Lung (tissue), 12 donors: Measurements from ENCODE around the gene MAG. TPM values are rescaled to one million over a fixed set of nuclear protein-coding genes. Genes with fewer than 3 reads are reported as not detected.
"Not testable (repeated sequence)": the region's sequence is repeated elsewhere in the genome, so short reads cannot be mapped to it uniquely, and the experiment has no call there.

Experiments used
- ATAC-seq: fragments of 200-7000 bp; cut with Tn5 transposase; one replicate; pipeline ENCODE4 v1.9.1; 2020; ENCODE audit warnings: moderate number of reproducible peaks; ENCODE audit not compliant: insufficient read depth, low FRiP score
- DNase-seq, 3 donors: peaks; one replicate each; pipeline ENCODE4 v3.0.0-alpha.2; 2013 to 2017
- H3K27ac ChIP-seq, 2 donors: one replicate each; pipeline ENCODE4 v1.5.1; 2013; ENCODE audit warnings: mild to moderate bottlenecking in 2 of 2, moderate library complexity in 2 of 2, control low read depth in 1 of 2, inconsistent platforms in 1 of 2, low read depth in 1 of 2, low read length in 1 of 2
- H3K27me3 ChIP-seq, 3 donors: one replicate each; pipeline ENCODE4 v1.5.1; 2013; ENCODE audit warnings: low read length in 2 of 3; ENCODE audit not compliant: control insufficient read depth in 3 of 3, insufficient read depth in 3 of 3
- H3K36me3 ChIP-seq, 4 donors: one replicate each; pipeline ENCODE4 v1.5.1; 2013; ENCODE audit warnings: low read length in 4 of 4, mild to moderate bottlenecking in 1 of 4, moderate library complexity in 1 of 4; ENCODE audit not compliant: control insufficient read depth in 4 of 4, insufficient read depth in 4 of 4
- H3K4me1 ChIP-seq, 5 donors: one replicate each; pipeline ENCODE4 v1.5.1; 2013; ENCODE audit warnings: low read length in 5 of 5, mild to moderate bottlenecking in 2 of 5, moderate library complexity in 1 of 5; ENCODE audit not compliant: control insufficient read depth in 5 of 5, insufficient read depth in 5 of 5
- H3K4me3 ChIP-seq: one replicate; pipeline ENCODE4 v1.5.1; 2013; ENCODE audit warnings: mild to moderate bottlenecking, control low read depth, moderate library complexity
- H3K9ac ChIP-seq, 2 donors: one replicate each; pipeline ENCODE4 v1.5.1; 2013; ENCODE audit warnings: low read length in 2 of 2, control low read depth in 1 of 2; ENCODE audit not compliant: insufficient read depth in 1 of 2
- H3K9me3 ChIP-seq, 4 donors: one replicate each; pipeline ENCODE4 v1.5.1; 2013; ENCODE audit warnings: low read length in 3 of 4, mild to moderate bottlenecking in 1 of 4, moderate library complexity in 1 of 4; ENCODE audit not compliant: control insufficient read depth in 4 of 4, insufficient read depth in 3 of 4
- WGBS, 2 donors: extraction: QIAGEN DNeasy Blood & Tissue Kit; methylation state at CpG; one replicate each; pipeline ENCODE4 v1.1.7; 2013; 5-methylcytosine and 5-hydroxymethylcytosine counted together
- polyA plus RNA-seq, 2 donors: library from polyadenylated mRNA; stranded (reverse); fragments of 200-250 nt; gene quantifications; one replicate each; pipeline ENCODE4 v1.2.1, GENCODE V29; 2013
- total RNA-seq, 2 donors: library from RNA; depleted of rRNA in 1 of 2; stranded (reverse); fragments of >200 nt in 1 of 2; gene quantifications; one replicate each; pipeline ENCODE4 v1.2.1, GENCODE V29; 2014 to 2021
- TF ChIP-seq, protein P1 (sequence below): IDR thresholded peaks from 2 replicates; pipeline ENCODE4 v1.5.1; 2012; ENCODE audit warnings: mild to moderate bottlenecking; ENCODE audit errors: control extremely low read depth, extremely low read depth
- donor health status: control.
- donor health status: control.
- donor health status: Bipolar disorder and iron deficiency.
- donor health status: healthy.
- donor health status: DM: yes; HTN: yes; CAD: no.

The MAG gene
- total and polyA plus RNA-seq, 4 donors = 0.08 to 8.8 (median 1.9) TPM

GRCh38 chr19:35284153-35285094 lies 7.5 kb upstream of the MAG start:
- TF ChIP-seq, protein P1, sequence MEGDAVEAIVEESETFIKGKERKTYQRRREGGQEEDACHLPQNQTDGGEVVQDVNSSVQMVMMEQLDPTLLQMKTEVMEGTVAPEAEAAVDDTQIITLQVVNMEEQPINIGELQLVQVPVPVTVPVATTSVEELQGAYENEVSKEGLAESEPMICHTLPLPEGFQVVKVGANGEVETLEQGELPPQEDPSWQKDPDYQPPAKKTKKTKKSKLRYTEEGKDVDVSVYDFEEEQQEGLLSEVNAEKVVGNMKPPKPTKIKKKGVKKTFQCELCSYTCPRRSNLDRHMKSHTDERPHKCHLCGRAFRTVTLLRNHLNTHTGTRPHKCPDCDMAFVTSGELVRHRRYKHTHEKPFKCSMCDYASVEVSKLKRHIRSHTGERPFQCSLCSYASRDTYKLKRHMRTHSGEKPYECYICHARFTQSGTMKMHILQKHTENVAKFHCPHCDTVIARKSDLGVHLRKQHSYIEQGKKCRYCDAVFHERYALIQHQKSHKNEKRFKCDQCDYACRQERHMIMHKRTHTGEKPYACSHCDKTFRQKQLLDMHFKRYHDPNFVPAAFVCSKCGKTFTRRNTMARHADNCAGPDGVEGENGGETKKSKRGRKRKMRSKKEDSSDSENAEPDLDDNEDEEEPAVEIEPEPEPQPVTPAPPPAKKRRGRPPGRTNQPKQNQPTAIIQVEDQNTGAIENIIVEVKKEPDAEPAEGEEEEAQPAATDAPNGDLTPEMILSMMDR = no peak
- no peak overlapping the region for H3K27ac ChIP-seq
- H3K36me3 ChIP-seq = peaks cover 0 to 3% (median under 1%) of the 10 kb centered on the region in 4 donors
- peaks cover 0 to 9% (median 0%) of the 10 kb centered on the region in 3 donors for H3K27me3 ChIP-seq
- peaks cover 0 to 44% (median 15%) of the 10 kb centered on the region in 5 donors for H3K4me1 ChIP-seq
- no peak overlapping the region for H3K4me3 ChIP-seq
- H3K9me3 ChIP-seq = no peaks in the 10 kb centered on the region
- no peak for DNase-seq
- WGBS, 2 donors = 66 to 76% methylated on average over 17 of the region's 17 CpGs
- ATAC-seq = no peak
- no peak overlapping the region for H3K9ac ChIP-seq

DNA sequence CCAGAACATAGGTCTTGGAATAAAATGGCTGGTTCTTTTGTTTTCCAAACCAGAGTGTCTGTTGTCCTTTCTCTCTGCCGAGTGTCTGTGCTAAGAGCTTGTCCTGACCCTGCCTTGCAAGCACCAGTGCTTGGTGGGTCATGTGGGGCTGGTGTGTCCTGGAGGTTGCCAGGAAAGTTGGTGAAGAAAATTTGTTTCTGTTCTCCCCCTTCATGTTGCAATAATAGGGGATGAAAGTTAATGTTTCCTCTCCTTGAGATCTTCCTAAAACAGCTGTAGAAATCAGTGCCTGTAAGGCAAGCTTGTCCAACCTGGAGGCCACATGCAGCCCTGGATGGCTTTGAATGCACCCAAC lies 6.9 kb upstream of the MAG start:
- 20 to 21% methylated on average over 1 of the region's 1 CpG for WGBS, 2 donors
- no peak for ATAC-seq
- H3K27ac ChIP-seq = no peak overlapping the region
- no peaks in the 10 kb centered on the region for H3K36me3 ChIP-seq
- no peak overlapping the region for H3K9ac ChIP-seq
- H3K4me1 ChIP-seq = peaks cover 0 to 38% (median 12%) of the 10 kb centered on the region in 5 donors
- peaks cover 0 to 9% (median 0%) of the 10 kb centered on the region in 3 donors for H3K27me3 ChIP-seq
- no peaks in the 10 kb centered on the region for H3K9me3 ChIP-seq
- TF ChIP-seq, protein P1 = no peak
- no peak overlapping the region for H3K4me3 ChIP-seq
- DNase-seq = peak in 2 of 3 donors; percentile 37 to 48

- H3K9ac ChIP-seq, H3K36me3 ChIP-seq, H3K27me3 ChIP-seq, H3K27ac ChIP-seq, DNase-seq, H3K9me3 ChIP-seq, H3K4me3 ChIP-seq, ATAC-seq: not testable (repeated sequence)
- 92 to 95% methylated on average over 3 of the region's 3 CpGs for WGBS, 2 donors
- H3K4me1 ChIP-seq = peaks cover 0 to 34% (median 10%) of the 10 kb centered on the region in 5 donors
These were observed 6.5 kb upstream of the MAG start for GRCh38 chr19:35285465-35285864.

DNA sequence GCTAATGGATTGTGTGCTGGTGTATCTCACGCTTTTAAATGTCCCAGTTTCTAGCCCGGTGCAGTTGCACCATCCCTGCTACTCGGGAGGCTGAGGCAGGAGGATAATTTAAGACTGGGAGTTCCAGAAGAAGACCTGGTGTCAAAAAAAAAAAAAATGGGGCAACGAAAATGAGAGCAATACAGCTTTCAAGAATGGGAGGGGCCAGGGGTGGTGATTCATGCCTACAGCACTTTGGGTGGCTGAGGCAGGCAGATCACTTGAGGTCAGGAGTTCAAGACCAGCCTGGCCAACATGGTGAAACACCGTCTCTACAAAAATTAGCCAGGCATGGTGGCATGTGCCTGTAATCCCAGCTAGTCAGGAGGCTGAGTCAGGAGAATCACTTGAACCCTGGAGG lies 5.9 kb upstream of the MAG start:
- H3K27me3 ChIP-seq, H3K27ac ChIP-seq, ATAC-seq, H3K9ac ChIP-seq, H3K9me3 ChIP-seq, H3K36me3 ChIP-seq, DNase-seq, H3K4me3 ChIP-seq: not testable (repeated sequence)
- peaks cover 0 to 28% (median 5%) of the 10 kb centered on the region in 5 donors for H3K4me1 ChIP-seq
- WGBS, 2 donors = 76 to 78% methylated on average over 5 of the region's 5 CpGs
